KG1 (cell line): Measurements from ENCODE around the gene PDE4D.

Source experiments
- DNase-seq: peaks from one replicate; lab custom pipeline; 2025; lab: John Stamatoyannopoulos, UW

PDE4D gene

DNA sequence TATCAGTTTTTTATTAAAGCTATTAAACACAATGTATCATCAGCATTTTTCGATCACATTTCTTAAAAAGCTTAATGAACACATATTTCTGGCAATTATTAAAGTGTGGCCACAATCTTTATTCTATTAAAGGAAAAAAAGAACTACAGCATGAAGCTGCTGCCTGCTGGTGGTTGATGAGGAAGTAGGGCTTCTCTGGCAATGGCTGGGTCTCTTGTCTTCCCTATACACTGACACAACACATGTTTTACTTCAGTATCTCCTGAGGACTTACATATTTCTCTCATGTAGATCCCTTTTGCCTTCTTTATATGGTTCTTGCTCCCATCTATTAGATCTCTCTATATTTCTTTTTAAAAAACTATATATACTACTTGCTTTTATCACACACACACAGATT is 719.9 kb downstream of the PDE4D start:
- no peak for DNase-seq

DNA sequence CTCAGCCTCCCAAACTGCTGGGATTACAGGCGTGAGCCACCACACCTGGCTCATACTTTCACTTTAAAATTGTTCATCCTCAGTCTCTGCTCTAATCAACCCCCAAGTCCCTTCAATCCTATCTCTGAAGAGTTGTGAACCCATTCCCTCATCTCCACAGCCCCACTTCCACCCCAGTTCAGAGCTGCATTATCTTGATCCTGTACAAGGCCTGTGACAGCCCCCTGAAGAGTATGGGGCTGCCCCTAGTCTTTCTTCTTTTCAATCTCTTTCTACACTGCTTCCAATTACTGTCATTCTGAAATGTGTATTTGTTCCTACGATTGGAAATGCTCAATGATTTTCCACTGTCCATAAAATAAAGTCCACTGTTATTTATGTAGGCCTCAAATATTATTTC is 722.4 kb downstream of the PDE4D start:
- no peak for DNase-seq

DNA sequence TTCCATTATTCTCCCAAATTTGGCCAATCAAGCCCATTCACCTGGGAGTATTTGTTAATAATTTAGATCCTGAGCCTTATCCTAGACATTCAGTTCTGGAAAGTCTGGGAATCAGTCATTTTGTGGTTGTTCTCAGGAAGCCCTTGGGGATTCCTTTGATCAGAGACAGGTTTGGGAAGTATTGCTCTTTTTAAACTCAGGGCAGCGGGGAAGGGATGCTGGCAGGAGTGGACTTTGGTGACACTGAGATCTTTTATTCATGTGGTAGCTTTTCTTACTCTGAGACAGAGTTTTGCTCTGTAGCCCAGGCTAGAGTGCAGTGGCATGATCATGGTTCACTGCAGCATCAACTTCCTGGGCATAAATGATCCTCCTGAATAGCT is 723.8 kb downstream of the PDE4D start:
- no peak for DNase-seq

DNA sequence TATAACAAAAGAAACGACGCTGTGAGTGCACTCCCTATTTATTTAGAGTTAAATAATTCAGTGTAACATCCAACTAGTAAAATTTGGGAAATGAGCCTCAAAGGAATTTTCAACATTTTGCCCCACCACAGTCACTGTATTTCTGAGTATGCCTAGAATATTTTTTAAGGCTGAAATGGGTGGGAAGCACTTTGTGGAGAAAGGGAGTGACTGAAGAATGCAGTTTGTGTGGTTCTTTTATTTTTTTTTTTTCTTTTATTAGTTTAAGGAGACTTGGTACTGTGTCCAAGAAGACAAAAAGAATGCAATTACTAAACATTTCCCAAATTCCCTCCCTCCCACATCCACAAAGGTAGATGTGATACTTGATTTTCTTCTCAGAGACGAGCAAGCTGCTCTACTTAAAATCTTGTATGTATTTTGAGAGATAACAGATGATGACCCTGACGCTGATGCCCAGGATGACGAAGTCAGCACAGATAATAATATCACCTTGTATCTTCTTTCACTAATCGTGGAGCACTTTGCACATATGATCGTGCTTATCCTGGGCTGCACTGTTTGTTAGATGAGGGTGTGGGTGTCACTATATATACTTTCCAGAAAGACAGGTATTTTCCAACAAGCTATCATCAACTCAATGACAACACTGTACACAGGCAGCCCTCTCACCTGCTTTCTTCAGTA is 724.3 kb downstream of the PDE4D start:
- DNase-seq: no peak

DNA sequence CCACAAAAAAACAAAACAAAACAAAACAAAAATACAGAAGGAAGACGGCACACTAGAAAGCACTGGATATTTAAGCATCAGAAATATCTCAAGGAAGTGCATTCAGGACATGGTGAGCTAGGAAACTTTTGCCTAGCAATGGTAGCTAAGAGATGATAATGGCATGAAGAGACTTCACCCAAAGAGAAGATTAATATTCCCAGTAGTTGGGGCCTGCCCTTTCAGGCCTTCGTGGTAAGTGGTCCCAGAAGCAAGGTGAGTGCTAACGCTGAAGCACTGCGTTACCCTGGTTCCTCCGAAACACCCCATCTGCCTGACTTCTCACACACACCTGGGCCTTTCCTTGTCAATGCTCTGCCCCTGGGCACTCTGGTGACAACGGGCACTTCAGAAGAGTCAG is 725.5 kb downstream of the PDE4D start:
- no peak for DNase-seq

- DNase-seq: no peak
These were observed 729.3 kb downstream of the PDE4D start for GRCh38 chr5:59164041-59164830.

DNA sequence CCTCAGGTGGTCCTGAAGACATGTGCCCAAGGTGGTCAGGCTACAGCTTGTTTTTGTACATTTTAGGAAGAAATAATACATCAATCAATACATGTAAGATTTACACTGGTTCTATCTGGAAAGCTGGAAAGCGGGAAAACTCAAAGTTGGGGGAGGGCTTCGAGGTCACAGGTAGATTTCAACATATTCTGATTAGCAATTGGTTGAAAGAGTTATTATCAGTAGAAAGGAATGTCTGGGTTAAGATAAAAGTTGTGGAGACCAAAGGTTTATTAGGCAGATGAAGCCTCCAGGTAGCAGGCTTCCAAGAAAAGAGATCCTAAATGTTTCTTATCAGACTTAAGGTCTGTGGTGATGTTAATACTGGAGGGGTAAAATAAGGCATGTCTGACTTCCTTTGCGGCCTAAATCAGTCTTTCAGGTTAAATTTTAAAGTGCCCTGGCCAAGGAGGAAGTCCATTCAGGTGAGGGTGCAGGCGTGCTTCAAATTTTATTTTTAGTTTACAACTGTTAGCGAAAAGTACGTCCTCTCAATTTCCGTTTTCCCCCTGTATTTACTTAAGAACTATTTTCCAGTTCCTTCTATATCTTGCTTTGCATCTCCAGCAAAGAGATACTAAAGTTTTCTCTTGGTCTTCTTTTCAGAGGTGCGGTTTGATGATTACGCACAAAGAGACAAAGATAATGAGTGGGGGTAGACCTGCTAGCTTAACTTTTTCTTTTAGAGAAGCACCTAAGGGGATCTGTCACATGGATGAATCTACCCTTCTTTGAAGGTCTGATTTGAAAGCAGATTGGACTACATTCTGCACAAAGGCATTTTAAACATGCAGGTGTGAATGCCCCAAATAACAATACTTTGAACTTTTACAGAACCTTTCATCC is 732.1 kb downstream of the PDE4D start:
- DNase-seq: no peak

DNA sequence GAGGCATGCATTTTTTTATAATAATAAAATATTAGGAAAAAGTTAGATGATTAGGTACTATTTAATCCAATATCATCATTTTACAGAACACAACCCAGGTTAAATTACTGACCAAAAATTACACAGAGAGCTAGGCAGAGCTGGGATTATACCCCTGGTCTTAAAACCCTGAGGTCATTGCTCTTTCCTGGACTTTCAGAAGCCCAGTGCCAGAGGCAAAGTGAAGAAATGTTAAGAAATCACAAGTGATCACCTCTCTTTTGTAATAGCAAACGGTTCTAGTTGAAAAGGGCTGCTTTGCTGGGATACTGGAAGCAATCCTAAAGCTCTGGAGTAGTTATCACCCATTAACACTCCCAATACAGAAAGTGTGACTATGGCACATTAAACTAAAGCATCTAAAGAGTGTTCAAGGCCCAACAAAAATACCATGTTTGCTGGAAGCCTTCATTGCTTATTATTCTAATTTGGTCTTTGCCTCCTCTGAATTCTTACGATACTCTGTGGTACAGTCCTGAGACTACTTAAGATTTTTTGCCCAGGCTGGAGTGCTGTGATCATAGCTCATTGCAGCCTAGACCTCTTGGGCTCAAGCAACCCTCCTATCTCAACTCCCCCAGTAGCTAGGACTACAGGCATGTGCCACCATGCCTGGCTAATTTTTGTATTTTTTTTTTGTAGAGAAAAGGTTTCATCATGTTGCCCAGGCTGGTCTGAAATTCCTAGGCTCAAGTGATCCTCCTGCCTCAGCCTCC is 734.7 kb downstream of the PDE4D start:
- no peak for DNase-seq

- DNase-seq: no peak
These were observed 735.4 kb downstream of the PDE4D start for GRCh38 chr5:59158165-59158564.

- no peak for DNase-seq
These were observed 736.5 kb downstream of the PDE4D start for GRCh38 chr5:59157068-59157467.

DNA sequence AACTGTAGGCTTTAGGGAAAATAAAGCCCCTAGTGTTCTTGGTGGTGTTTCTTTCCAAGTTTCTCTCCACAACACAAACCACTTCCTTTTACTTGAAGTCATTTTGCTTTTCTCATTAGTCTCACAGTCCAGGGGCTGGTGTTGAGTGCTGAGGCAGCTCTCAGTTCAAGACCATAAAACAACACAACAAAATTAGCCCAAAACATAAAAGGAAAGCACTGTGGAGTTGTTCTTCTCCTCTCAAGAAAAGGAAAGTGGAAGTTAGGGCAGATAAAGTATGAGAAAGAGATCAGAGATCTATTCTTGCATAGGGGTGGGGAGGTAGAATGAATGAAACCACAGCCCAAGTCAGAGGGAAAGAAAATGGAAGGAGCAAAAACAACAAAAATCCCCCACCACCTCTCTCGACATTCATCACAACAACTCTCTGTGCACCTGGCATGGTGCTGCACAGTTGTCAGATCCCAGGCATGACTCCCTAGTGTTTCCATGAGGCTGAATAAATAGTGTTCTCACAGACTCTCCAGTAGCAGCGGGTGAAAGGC is 740.8 kb downstream of the PDE4D start:
- DNase-seq: no peak

DNA sequence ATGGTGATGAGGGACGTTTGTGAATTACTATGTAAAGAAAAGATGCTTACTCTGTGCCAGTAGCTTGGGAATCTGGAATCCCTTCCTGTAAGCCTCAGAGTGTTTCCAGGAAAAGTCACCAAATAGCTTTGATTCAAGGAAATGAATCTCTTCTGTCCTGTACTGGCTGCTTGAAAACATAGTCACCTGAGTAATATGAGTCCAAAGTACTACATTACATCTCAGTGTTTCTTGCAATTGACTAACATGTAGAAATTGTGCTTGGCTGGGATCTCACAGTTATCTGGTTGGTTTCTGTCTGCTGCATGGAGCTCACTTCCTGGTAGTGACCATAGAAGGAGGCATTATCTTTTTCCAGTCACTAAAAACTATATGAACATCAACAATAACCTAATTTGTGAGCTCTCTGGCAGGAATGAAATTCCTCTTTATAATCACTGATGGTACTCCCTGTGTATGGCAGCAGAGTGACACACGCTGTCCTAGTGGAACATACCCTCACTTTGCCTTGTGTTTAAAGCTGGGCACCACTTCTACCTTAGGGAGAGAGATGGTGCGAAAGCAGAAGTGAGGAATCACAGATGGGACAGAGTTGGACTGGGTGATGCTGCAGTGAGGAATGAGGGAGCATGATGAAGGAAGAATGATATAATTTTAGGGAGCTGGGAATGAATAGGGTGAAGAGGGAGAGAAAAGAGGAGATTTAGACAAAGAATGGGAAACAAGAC is 742.2 kb downstream of the PDE4D start:
- DNase-seq: no peak

DNA sequence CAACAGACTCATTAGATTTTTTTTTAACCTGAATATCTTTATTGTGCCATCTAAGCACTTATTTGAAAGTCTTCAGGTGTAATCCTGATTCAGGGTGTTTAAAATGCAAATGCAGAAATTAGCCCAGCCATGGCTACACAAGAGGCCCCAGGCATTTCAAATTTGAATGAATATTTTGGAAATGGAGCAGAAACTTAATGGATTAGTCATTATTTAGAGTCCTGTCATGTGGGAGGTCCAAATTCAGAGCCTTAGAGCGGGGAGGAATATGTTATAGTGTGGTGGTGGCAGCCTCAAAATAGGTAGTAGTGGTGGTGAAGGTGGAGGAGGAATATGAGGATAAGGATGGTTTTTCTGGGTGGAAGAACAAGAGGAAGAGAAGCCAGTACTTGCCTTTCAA is 743.7 kb downstream of the PDE4D start:
- DNase-seq: no peak

GRCh38 chr5:59149271-59149670 is 744.3 kb downstream of the PDE4D start:
- no peak for DNase-seq

DNA sequence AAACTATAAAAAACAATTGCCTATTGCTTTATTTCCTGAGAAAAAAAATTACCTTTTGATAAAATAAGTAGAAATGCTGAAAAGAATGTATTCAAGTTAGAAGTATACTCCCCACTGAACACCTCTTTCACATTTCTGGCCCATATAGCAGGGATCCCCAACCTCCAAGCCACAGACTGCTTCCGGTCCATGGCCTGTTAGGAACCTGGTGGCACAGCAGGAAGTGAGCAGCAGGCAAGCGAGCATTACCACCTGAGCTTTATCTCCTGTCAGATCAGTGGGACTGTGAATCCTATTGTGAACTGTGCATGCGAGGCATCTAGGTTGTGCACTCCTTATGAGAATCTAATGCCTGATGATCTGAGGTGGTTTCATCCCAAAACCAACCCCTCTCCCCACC is 746.8 kb downstream of the PDE4D start:
- no peak for DNase-seq

DNA sequence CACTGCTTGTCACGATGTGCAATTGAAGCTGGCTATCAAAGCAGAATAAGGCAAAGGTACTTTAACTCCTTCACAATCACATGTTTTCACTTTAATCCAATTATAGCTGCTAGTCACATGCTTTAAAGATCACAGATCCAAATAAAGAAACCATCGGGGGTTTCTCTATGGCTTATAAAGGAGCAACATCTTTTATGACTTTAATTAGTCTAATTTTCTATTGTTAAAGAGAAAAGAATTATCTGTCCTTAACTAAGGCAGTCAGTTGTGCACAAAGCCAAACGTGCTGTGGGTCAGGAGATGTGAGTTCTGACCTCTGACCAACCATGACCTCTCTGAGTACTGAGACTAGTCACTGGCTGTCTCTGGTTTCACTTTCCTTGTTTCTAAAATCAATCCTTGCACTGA is 749.6 kb downstream of the PDE4D start:
- DNase-seq: no peak

- DNase-seq: no peak
These were observed 750.6 kb downstream of the PDE4D start for GRCh38 chr5:59142927-59143326.

GRCh38 chr5:59142138-59142537 is 751.4 kb downstream of the PDE4D start:
- DNase-seq: no peak

GRCh38 chr5:59140133-59140532 is 753.4 kb downstream of the PDE4D start:
- DNase-seq: no peak

DNA sequence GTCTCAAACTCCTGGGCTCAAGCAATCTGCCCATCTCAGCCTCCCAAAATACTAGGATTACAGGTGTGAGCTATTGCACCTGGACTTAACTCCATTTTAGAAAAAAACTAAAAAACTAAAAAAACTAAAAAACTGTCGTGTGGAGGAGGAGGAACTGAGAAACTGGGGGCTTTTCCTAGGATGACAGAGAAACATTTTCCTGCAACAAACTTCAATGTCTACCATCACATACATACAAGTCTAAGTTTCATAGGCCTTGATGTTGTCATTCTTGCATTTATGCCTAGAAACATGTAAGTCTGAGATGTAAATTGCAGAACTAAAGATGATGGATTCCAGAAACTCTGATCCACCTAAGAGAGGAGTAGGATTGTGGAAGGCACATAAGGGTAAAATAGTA is 753.8 kb downstream of the PDE4D start:
- no peak for DNase-seq

DNA sequence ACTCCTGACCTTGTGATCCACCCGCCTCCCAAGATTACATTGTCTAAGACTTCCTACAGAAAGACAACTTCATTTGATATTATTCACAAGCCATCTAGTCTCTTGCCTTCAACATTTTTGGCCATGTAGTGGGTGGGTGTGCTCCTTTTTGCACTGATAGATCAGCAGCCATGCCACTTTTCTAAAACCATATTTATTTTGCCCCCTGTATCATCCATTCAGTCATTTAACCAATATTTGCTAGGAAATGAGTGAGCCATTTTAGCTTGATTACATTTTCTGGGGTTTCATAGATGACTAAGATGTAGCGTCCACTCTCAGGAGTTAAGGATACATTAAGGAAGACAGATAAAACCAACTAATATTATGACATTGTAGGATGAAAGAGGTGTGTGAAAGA is 755.0 kb downstream of the PDE4D start:
- DNase-seq: no peak
